Measurements from ENCODE around the gene GLG1.

GRCh38 chr16:74557275-74557674, 49.6 kb downstream of the GLG1 start:
- TF ChIP-seq POLR2AphosphoS5 (IDR thresholded peaks at IDR 0.05; ENCODE audit: low read depth, low read length), result no peak
- no peak for TF ChIP-seq SIN3A (IDR thresholded peaks at IDR 0.05; ENCODE audit: borderline replicate concordance, insufficient read depth, low read length)
- no peak for TF ChIP-seq REST (IDR thresholded peaks at IDR 0.05; ENCODE audit: insufficient read depth in 1 of 2, low read depth in 2 of 2, low read length in 2 of 2)
- no peak for TF ChIP-seq TAF1 (IDR thresholded peaks at IDR 0.05; ENCODE audit: borderline replicate concordance, insufficient read depth, low read length)

Data from PFSK-1 (cell line).